ENCODE measurements around the gene PRICKLE1. TPM values are rescaled to one million over a fixed set of nuclear protein-coding genes. Genes with fewer than 3 reads are reported as not detected.

The PRICKLE1 gene
- total and polyA plus RNA-seq, 2 donors (not counting 1 experiment from before 2014, with no cell fraction given), result 6.3 to 21.6 TPM

DNA sequence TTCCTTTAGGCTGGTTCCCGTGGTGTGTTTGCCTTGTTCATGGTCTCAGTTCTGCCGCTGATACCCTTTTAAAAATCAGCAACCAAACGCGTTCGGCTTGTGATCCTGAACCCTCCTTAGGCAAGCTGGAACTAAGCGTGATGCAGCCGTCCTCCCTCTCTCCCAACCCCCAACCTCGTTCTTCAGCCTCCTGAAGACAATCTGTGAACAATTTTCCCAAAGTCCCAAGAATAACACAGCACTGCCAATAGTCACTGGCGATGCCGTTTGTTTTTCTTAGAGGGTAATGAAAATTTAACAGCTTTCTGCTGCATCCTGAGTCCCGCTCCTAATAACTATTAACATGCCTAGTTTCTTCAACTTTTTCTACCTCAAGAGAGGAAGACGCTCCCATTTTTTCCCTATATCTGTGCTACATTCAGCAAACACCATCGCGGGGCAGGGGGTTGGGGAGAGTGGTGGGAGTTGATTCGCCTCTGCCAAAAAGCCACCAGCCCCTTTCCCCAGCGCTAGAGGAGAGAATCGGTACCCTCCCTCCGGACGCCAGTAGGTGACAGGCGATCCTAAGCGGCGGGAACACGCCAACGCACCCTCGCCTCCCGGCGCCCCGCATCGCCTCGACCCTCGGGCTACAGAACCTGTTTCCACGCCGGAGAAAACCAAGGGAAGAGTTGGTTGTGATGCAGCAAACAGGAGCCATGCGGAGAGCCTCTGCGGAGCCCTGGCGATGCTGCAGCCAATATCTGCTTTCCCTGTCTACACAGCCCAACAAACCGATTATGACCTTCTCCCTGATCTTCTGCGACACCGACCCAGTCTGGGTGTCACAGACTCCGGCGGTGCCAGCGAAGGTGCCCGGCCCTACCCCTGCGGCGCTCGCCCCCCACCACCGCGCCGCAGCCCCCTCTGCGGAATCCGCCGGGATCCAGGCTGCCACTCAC, 752 bp downstream of the PRICKLE1 start:
- ChIA-PET CTCF (interaction anchor here (1.0 to 1.6 kb wide), 2 partner anchors 19 to 105 kb away, joined by 4 to 8 read pairs; no protein-coding TSS in a partner anchor), POLR2A (no interaction called here)
- Histone ChIP-seq H3K4me2 (replicated peaks; ENCODE audit: low read depth, low read length, poor library complexity, severe bottlenecking) (peak overlapping the region; percentile 98), H3K79me2 (ENCODE audit: control insufficient read depth, insufficient read depth, low read length) (no peaks in the 10 kb centered on the region), H3K9me3 (ENCODE audit: control extremely low read depth in 1 of 3, control insufficient read depth in 2 of 3, insufficient read depth in 1 of 3, low read length in 2 of 3) (peaks cover 0 to 8% (median 0%) of the 10 kb centered on the region in 3 donors), H4K20me1 (ENCODE audit: control insufficient read depth, insufficient read depth, low read length, poor library complexity, severe bottlenecking) (no peaks in the 10 kb centered on the region), H3K4me1 (ENCODE audit: control insufficient read depth in 2 of 2, insufficient read depth in 2 of 2, low read length in 2 of 2) (peaks cover 21 to 22% of the 10 kb centered on the region in 2 donors), H3K9ac (ENCODE audit: low read length) (peak overlapping the region; percentile 77), H3K36me3 (replicated peaks in 1 of 2; ENCODE audit: control extremely low read depth in 1 of 2, control insufficient read depth in 1 of 2, extremely low read depth in 1 of 2, insufficient read depth in 2 of 2, low read length in 1 of 2) (no peaks in the 10 kb centered on the region), H3K27me3 (replicated peaks in 1 of 4; ENCODE audit: control extremely low read depth in 1 of 4, control insufficient read depth in 3 of 4, insufficient read depth in 4 of 4, low read length in 3 of 4) (peaks cover 0 to 49% (median 32%) of the 10 kb centered on the region in 4 experiments), H2AFZ (ENCODE audit: insufficient read depth, low read depth, low read length, poor library complexity, severe bottlenecking) (peak overlapping the region; percentile 86), H3K4me3 (ENCODE audit: control extremely low read depth in 1 of 5, extremely low read depth in 1 of 5, insufficient read depth in 1 of 5, low read depth in 2 of 5, low read length in 4 of 5) (peak overlapping the region; percentile 42 to 78 (median 67)), H3K27ac (ENCODE audit: low read length in 2 of 2) (no peak overlapping the region)
- WGBS (ENCODE audit: insufficient coverage), result 10% methylated on average over 44 of the region's 52 CpGs
- H3K27ac Mint-ChIP-seq, result peak overlapping the region; percentile 13
- no peak for ATAC-seq (ENCODE audit: low read depth)
- no peaks in the 10 kb centered on the region for H3K9me3 Mint-ChIP-seq (ENCODE audit: insufficient read depth)
- H3K4me1 Mint-ChIP-seq, result peaks cover 21% of the 10 kb centered on the region
- DNase-seq, result peak; percentile 51
- intact Hi-C loops (cut with micrococcal nuclease), result loop anchor here (2.0 kb wide), 1 partner anchor 106 kb away; no protein-coding TSS in a partner anchor
- peak overlapping the region; percentile 88 for H3K4me3 Mint-ChIP-seq
- H3K27me3 Mint-ChIP-seq, result peaks cover 50% of the 10 kb centered on the region
- TF ChIP-seq CTCF (IDR thresholded peaks at IDR 0.05) (peak; percentile 19), EZH2 (IDR thresholded peaks at IDR 0.05; ENCODE audit: borderline replicate concordance, insufficient read depth, low read depth, low read length, poor library complexity, severe bottlenecking) (no peak)
